ENCODE results near the gene KIAA1549. TPM values are rescaled to one million over a fixed set of nuclear protein-coding genes. Genes with fewer than 3 reads are reported as not detected.
A peak's percentile ranks its signal among the peaks of the same experiment; 100 is the strongest.
"Not testable (repeated sequence)": the region's sequence is repeated elsewhere in the genome, so short reads cannot be mapped to it uniquely, and the experiment has no call there.

Gene KIAA1549
- total and polyA plus RNA-seq, 5 donors from 2014 or later, result 0.10 TPM; not detected in 4

DNA sequence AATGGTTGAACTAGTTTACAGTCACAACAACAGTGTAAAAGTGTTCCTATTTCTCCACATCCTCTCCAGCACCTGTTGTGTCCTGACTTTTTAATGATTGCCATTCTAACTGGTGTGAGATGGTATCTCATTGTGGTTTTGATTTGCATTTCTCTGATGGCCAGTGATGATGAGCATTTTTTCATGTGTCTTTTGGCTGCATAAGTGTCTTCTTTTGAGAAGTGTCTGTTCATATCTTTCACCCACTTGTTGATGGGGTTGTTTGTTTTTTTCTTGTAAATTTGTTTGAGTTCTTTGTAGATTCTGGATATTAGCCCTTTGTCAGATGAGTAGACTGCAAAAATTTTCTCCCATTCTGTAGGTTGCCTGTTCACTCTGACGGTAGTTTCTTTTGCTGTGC is 40.6 kb downstream of the KIAA1549 start:
- H3K27ac Mint-ChIP-seq; H3K36me3 ChIP-seq (ENCODE audit: control insufficient read depth, insufficient read depth, low read length); H3K36me3 Mint-ChIP-seq; H3K4me1 ChIP-seq (ENCODE audit: control insufficient read depth, insufficient read depth, low read length, poor library complexity, severe bottlenecking); H3K9me3 Mint-ChIP-seq; H3K27ac ChIP-seq (ENCODE audit: insufficient read depth, low read length, poor library complexity, severe bottlenecking); DNase-seq; H3K4me3 ChIP-seq (ENCODE audit: low read depth, low read length); H3K27me3 ChIP-seq (ENCODE audit: control insufficient read depth, insufficient read depth, low read length); ATAC-seq (ENCODE audit: low read depth in 2 of 2); H3K4me1 Mint-ChIP-seq; H3K9me3 ChIP-seq (ENCODE audit: control insufficient read depth in 2 of 2, low read length in 2 of 2); H3K4me3 Mint-ChIP-seq: not testable (repeated sequence)
- peaks cover 14% of the 10 kb centered on the region for H3K27me3 Mint-ChIP-seq

DNA sequence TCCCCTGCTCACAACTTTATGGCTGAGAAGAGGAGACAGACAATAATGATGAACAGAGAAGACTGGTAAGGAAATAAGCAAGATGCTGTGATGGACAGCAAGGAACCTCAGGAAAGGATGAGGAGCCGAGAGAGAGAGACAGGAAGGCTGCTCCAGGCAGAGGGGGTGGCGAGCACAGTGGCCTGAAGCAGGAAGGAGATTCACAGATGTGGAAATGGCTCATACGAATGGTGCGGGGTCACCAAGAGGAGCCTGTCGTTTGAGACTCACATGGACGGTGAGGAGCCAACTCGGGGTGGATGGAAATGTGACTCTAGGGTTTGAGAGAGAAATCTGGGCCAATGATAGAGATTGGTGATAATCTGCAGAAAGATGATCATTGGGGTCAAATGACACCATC is 43.7 kb downstream of the KIAA1549 start:
- ATAC-seq (ENCODE audit: low read depth in 2 of 2) (no peak), DNase-seq (no peak)
- peaks cover 3% of the 10 kb centered on the region for H3K27me3 ChIP-seq (ENCODE audit: control insufficient read depth, insufficient read depth, low read length)
- Mint-ChIP-seq H3K9me3 (no peaks in the 10 kb centered on the region), H3K36me3 (no peaks in the 10 kb centered on the region), H3K4me1 (no peaks in the 10 kb centered on the region), H3K27me3 (peaks cover 8% of the 10 kb centered on the region), H3K27ac (no peak overlapping the region), H3K4me3 (no peak overlapping the region)
- no peak overlapping the region for H3K27ac ChIP-seq (ENCODE audit: insufficient read depth, low read length, poor library complexity, severe bottlenecking)
- H3K9me3 ChIP-seq (ENCODE audit: control insufficient read depth in 2 of 2, low read length in 2 of 2), result no peaks in the 10 kb centered on the region
- no peaks in the 10 kb centered on the region for H3K4me1 ChIP-seq (ENCODE audit: control insufficient read depth, insufficient read depth, low read length, poor library complexity, severe bottlenecking)
- H3K4me3 ChIP-seq (ENCODE audit: low read depth, low read length), result no peak overlapping the region
- no peaks in the 10 kb centered on the region for H3K36me3 ChIP-seq (ENCODE audit: control insufficient read depth, insufficient read depth, low read length)

DNA sequence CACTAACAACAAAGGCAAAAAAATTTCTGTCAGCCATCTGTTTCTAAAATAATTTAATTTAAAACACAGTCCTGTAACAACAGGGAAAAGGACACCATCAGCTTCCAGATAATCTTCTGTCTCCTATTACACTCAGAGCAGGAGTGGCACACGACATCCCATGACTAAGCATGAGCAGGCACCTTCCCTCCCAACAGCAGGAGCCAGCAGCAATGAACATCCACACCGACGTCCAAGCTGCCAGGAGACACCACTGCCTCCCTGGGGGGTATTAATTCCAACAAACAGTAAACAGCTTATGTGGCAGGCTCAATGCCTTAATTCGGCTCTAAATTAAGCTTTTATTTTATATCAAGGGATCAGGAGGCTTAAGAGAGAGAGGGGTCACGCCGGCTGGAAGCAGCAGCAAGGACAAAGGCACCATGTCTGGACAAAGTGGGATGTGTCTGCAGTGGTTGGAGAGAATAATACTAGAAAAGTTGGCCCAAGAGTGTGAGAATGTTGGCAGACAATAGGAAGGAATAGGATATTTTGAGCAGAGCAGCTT is 45.7 kb downstream of the KIAA1549 start:
- Histone ChIP-seq H3K36me3 (ENCODE audit: control insufficient read depth, insufficient read depth, low read length) (no peaks in the 10 kb centered on the region), H3K27ac (ENCODE audit: insufficient read depth, low read length, poor library complexity, severe bottlenecking) (no peak overlapping the region), H3K9me3 (ENCODE audit: control insufficient read depth in 2 of 2, low read length in 2 of 2) (no peaks in the 10 kb centered on the region), H3K27me3 (ENCODE audit: control insufficient read depth, insufficient read depth, low read length) (no peaks in the 10 kb centered on the region), H3K4me3 (ENCODE audit: low read depth, low read length) (no peak overlapping the region), H3K4me1 (ENCODE audit: control insufficient read depth, insufficient read depth, low read length, poor library complexity, severe bottlenecking) (no peaks in the 10 kb centered on the region)
- DNase-seq (no peak), ATAC-seq (ENCODE audit: low read depth in 2 of 2) (no peak)
- peaks cover 4% of the 10 kb centered on the region for H3K27me3 Mint-ChIP-seq
- H3K27ac Mint-ChIP-seq, result no peak overlapping the region
- H3K4me1 Mint-ChIP-seq, result no peaks in the 10 kb centered on the region
- H3K9me3 Mint-ChIP-seq, result no peaks in the 10 kb centered on the region
- H3K36me3 Mint-ChIP-seq, result no peaks in the 10 kb centered on the region
- no peak overlapping the region for H3K4me3 Mint-ChIP-seq

GRCh38 chr7:138934861-138935260 is 46.3 kb downstream of the KIAA1549 start:
- H3K9me3 ChIP-seq (ENCODE audit: control insufficient read depth in 2 of 2, low read length in 2 of 2), result no peaks in the 10 kb centered on the region
- ATAC-seq (ENCODE audit: low read depth in 2 of 2) (no peak), DNase-seq (no peak)
- peak overlapping the region in 1 of 3 donors; percentile 0 for H3K27ac Mint-ChIP-seq
- H3K27me3 ChIP-seq (ENCODE audit: control insufficient read depth, insufficient read depth, low read length), result peaks cover 4% of the 10 kb centered on the region
- no peaks in the 10 kb centered on the region for H3K9me3 Mint-ChIP-seq
- no peaks in the 10 kb centered on the region for H3K4me1 ChIP-seq (ENCODE audit: control insufficient read depth, insufficient read depth, low read length, poor library complexity, severe bottlenecking)
- H3K4me1 Mint-ChIP-seq, result no peaks in the 10 kb centered on the region
- peaks cover 4% of the 10 kb centered on the region for H3K27me3 Mint-ChIP-seq
- H3K36me3 ChIP-seq (ENCODE audit: control insufficient read depth, insufficient read depth, low read length), result no peaks in the 10 kb centered on the region
- H3K4me3 ChIP-seq (ENCODE audit: low read depth, low read length), result no peak overlapping the region
- no peak overlapping the region for H3K27ac ChIP-seq (ENCODE audit: insufficient read depth, low read length, poor library complexity, severe bottlenecking)
- no peak overlapping the region for H3K4me3 Mint-ChIP-seq
- H3K36me3 Mint-ChIP-seq, result no peaks in the 10 kb centered on the region

DNA sequence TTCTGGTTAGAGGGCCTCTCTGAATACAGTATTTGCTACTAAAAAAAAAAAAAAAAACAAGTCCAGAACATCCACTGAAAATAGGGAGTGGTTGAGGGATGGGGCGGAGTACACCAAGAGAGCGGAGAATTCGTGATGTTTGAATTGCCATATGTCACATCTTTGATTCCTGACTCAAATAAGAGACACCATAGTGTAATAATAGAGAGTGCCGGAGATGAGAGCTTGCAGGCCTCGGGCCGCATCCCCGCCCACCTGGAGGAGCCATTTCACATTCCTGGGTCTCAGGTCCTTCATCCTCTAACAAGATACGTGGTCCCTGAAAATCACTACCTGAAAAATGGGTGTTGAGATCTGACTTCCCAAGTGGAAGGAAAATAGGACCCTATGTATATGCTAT is 46.8 kb downstream of the KIAA1549 start:
- Mint-ChIP-seq H3K27ac (no peak overlapping the region), H3K4me3 (no peak overlapping the region), H3K27me3 (peaks cover 4% of the 10 kb centered on the region), H3K4me1 (no peaks in the 10 kb centered on the region), H3K9me3 (no peaks in the 10 kb centered on the region), H3K36me3 (no peaks in the 10 kb centered on the region)
- ATAC-seq (ENCODE audit: low read depth in 2 of 2) (no peak), DNase-seq (no peak)
- Histone ChIP-seq H3K9me3 (ENCODE audit: control insufficient read depth in 2 of 2, low read length in 2 of 2) (no peaks in the 10 kb centered on the region), H3K4me3 (ENCODE audit: low read depth, low read length) (no peak overlapping the region), H3K4me1 (ENCODE audit: control insufficient read depth, insufficient read depth, low read length, poor library complexity, severe bottlenecking) (no peaks in the 10 kb centered on the region), H3K36me3 (ENCODE audit: control insufficient read depth, insufficient read depth, low read length) (no peaks in the 10 kb centered on the region), H3K27me3 (ENCODE audit: control insufficient read depth, insufficient read depth, low read length) (peaks cover 4% of the 10 kb centered on the region), H3K27ac (ENCODE audit: insufficient read depth, low read length, poor library complexity, severe bottlenecking) (no peak overlapping the region)

GRCh38 chr7:138932870-138933269 is 48.3 kb downstream of the KIAA1549 start:
- Histone ChIP-seq H3K27ac (ENCODE audit: insufficient read depth, low read length, poor library complexity, severe bottlenecking) (no peak overlapping the region), H3K36me3 (ENCODE audit: control insufficient read depth, insufficient read depth, low read length) (no peaks in the 10 kb centered on the region), H3K4me1 (ENCODE audit: control insufficient read depth, insufficient read depth, low read length, poor library complexity, severe bottlenecking) (no peaks in the 10 kb centered on the region), H3K9me3 (ENCODE audit: control insufficient read depth in 2 of 2, low read length in 2 of 2) (no peaks in the 10 kb centered on the region), H3K27me3 (ENCODE audit: control insufficient read depth, insufficient read depth, low read length) (peaks cover 4% of the 10 kb centered on the region), H3K4me3 (ENCODE audit: low read depth, low read length) (no peak overlapping the region)
- H3K27me3 Mint-ChIP-seq, result peaks cover 4% of the 10 kb centered on the region
- ATAC-seq (ENCODE audit: low read depth in 2 of 2), result no peak
- no peaks in the 10 kb centered on the region for H3K9me3 Mint-ChIP-seq
- no peak overlapping the region for H3K27ac Mint-ChIP-seq
- no peaks in the 10 kb centered on the region for H3K36me3 Mint-ChIP-seq
- DNase-seq, result no peak
- H3K4me1 Mint-ChIP-seq, result no peaks in the 10 kb centered on the region
- no peak overlapping the region for H3K4me3 Mint-ChIP-seq

GRCh38 chr7:138932427-138932826 is 48.8 kb downstream of the KIAA1549 start:
- H3K27ac ChIP-seq (ENCODE audit: insufficient read depth, low read length, poor library complexity, severe bottlenecking), result no peak overlapping the region
- H3K36me3 Mint-ChIP-seq, result no peaks in the 10 kb centered on the region
- peaks cover 4% of the 10 kb centered on the region for H3K27me3 ChIP-seq (ENCODE audit: control insufficient read depth, insufficient read depth, low read length)
- H3K27me3 Mint-ChIP-seq, result peaks cover 4% of the 10 kb centered on the region
- no peak overlapping the region for H3K4me3 ChIP-seq (ENCODE audit: low read depth, low read length)
- H3K27ac Mint-ChIP-seq, result no peak overlapping the region
- no peaks in the 10 kb centered on the region for H3K4me1 Mint-ChIP-seq
- H3K9me3 ChIP-seq (ENCODE audit: control insufficient read depth in 2 of 2, low read length in 2 of 2), result no peaks in the 10 kb centered on the region
- no peak for ATAC-seq (ENCODE audit: low read depth in 2 of 2)
- H3K4me3 Mint-ChIP-seq, result no peak overlapping the region
- no peaks in the 10 kb centered on the region for H3K36me3 ChIP-seq (ENCODE audit: control insufficient read depth, insufficient read depth, low read length)
- no peaks in the 10 kb centered on the region for H3K9me3 Mint-ChIP-seq
- no peaks in the 10 kb centered on the region for H3K4me1 ChIP-seq (ENCODE audit: control insufficient read depth, insufficient read depth, low read length, poor library complexity, severe bottlenecking)
- DNase-seq, result no peak

- no peak overlapping the region for H3K27ac ChIP-seq (ENCODE audit: insufficient read depth, low read length, poor library complexity, severe bottlenecking)
- H3K27me3 ChIP-seq (ENCODE audit: control insufficient read depth, insufficient read depth, low read length), result peaks cover 4% of the 10 kb centered on the region
- no peaks in the 10 kb centered on the region for H3K4me1 ChIP-seq (ENCODE audit: control insufficient read depth, insufficient read depth, low read length, poor library complexity, severe bottlenecking)
- no peak for DNase-seq
- Mint-ChIP-seq H3K4me1 (no peaks in the 10 kb centered on the region), H3K9me3 (no peaks in the 10 kb centered on the region), H3K36me3 (no peaks in the 10 kb centered on the region), H3K27me3 (no peaks in the 10 kb centered on the region), H3K27ac (no peak overlapping the region), H3K4me3 (no peak overlapping the region)
- no peak for ATAC-seq (ENCODE audit: low read depth in 2 of 2)
- no peak overlapping the region for H3K4me3 ChIP-seq (ENCODE audit: low read depth, low read length)
- no peaks in the 10 kb centered on the region for H3K9me3 ChIP-seq (ENCODE audit: control insufficient read depth in 2 of 2, low read length in 2 of 2)
- H3K36me3 ChIP-seq (ENCODE audit: control insufficient read depth, insufficient read depth, low read length), result no peaks in the 10 kb centered on the region
Measured at GRCh38 chr7:138929969-138930368, 51.2 kb downstream of the KIAA1549 start.

Measured in CD4-positive, CD25-positive, alpha-beta regulatory T cell (primary cell).